HG02981 (cell line): ENCODE data around the gene ATG9B.
"Not testable (repeated sequence)": the region's sequence is repeated elsewhere in the genome, so short reads cannot be mapped to it uniquely, and the experiment has no call there.

Experiments used
- ATAC-seq: cut with Tn5 transposase; IDR thresholded peaks from one replicate; pipeline ENCODE4 v1.9.1; 2021; ENCODE audit warnings: mild to moderate bottlenecking, moderate library complexity; ENCODE audit not compliant: unreplicated experiment

The ATG9B gene

GRCh38 chr7:151058781-151059366 lies 34.6 kb upstream of the ATG9B start:
- ATAC-seq, result no peak

GRCh38 chr7:151057989-151058780 lies 33.9 kb upstream of the ATG9B start:
- ATAC-seq, result peak; percentile 90

GRCh38 chr7:151057506-151057988 lies 33.3 kb upstream of the ATG9B start, which contains the start of gene CDK5:
Gene CDK5 (minus strand): TSS chr7:151057897. CDS start chr7:151057848, 49 bp downstream.
- peak; percentile 12 for ATAC-seq

- no peak for ATAC-seq
Measured at GRCh38 chr7:151056666-151057505, 32.6 kb upstream of the ATG9B start.

GRCh38 chr7:151056283-151056665 lies 32.0 kb upstream of the ATG9B start:
- ATAC-seq, result no peak

- ATAC-seq, result no peak
Measured at GRCh38 chr7:151053751-151054150, 29.5 kb upstream of the ATG9B start.

GRCh38 chr7:151053096-151053495 lies 28.8 kb upstream of the ATG9B start:
- ATAC-seq, result no peak

- ATAC-seq, result no peak
Measured at GRCh38 chr7:151051108-151051507, 26.8 kb upstream of the ATG9B start.

- ATAC-seq, result no peak
Measured at GRCh38 chr7:151048911-151049463, 24.7 kb upstream of the ATG9B start.

GRCh38 chr7:151047976-151048815 lies 23.9 kb upstream of the ATG9B start, which contains the start of gene ASIC3:
Gene ASIC3 (plus strand): TSS chr7:151048531. CDS start chr7:151048886, 355 bp downstream.
- ATAC-seq, result no peak

GRCh38 chr7:151046603-151047573 lies 22.6 kb upstream of the ATG9B start:
- ATAC-seq, result no peak

- ATAC-seq, result no peak
Measured at GRCh38 chr7:151045967-151046366, 21.7 kb upstream of the ATG9B start.

GRCh38 chr7:151045262-151045661 lies 21.0 kb upstream of the ATG9B start:
- no peak for ATAC-seq

- ATAC-seq, result no peak
Measured at GRCh38 chr7:151043959-151044358, 19.7 kb upstream of the ATG9B start.

- not testable (repeated sequence) for ATAC-seq
Measured at GRCh38 chr7:151043449-151043848, 19.2 kb upstream of the ATG9B start.

GRCh38 chr7:151040616-151041375 lies 16.5 kb upstream of the ATG9B start:
- ATAC-seq, result no peak

- ATAC-seq, result no peak
Measured at GRCh38 chr7:151039850-151040548, 15.7 kb upstream of the ATG9B start.
